WI38 (cell line): Measurements from ENCODE around the gene RFX4.

Experiments
- H3K4me3 ChIP-seq: 2 replicates; pipeline ENCODE4 v1.5.1; 2011; ENCODE audit warnings: low read depth, mild to moderate bottlenecking, control low read depth, low read length
- TF ChIP-seq, protein P1 (sequence below): IDR thresholded peaks from 2 replicates; pipeline ENCODE4 v1.5.1; 2012; ENCODE audit warnings: low read depth, mild to moderate bottlenecking, control low read depth, low read length

Gene RFX4

DNA sequence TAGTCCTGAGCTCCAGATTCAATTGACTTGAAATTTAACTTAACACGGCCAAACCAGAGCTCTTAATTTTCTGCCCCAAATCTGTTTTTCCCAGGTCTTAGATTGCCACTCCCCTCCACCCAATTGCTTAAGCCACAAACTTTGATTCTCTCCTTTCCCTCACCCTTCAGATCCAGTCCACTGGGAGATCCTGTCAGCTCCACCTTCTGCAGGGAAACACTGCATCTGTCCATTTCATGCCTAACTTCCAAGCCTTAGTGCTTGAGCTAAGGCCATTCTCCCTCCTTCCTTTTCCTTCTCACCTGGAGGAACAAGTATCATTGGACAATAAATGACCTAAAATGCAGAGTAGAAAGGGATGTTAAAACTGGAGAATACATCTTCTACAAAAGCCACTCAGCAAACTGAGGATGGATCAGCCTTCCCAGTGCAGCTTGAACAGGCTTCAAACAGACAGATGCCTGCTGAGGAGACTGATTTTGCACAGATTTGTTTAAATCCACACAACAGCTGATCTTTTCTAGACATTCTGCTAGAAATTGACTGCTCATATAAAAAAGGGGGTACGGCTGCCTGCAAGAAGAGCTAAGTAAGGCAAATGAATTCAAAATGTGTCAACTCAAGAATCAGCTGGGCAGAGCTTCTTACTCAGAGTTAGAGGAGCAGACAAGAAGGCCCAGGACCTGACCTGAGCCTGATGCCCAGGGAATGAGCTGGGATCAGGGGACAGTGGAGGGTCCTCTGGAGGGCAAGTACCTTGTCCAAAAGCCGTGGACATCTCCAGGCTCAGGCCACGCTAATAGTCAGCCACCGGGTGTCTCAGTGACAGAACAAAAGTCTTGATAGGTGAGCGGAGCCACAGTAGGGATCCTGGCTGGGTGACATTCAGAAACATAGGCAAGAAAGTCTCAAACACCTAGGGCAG is 110.4 kb downstream of the RFX4 start:
- TF ChIP-seq, protein P1, sequence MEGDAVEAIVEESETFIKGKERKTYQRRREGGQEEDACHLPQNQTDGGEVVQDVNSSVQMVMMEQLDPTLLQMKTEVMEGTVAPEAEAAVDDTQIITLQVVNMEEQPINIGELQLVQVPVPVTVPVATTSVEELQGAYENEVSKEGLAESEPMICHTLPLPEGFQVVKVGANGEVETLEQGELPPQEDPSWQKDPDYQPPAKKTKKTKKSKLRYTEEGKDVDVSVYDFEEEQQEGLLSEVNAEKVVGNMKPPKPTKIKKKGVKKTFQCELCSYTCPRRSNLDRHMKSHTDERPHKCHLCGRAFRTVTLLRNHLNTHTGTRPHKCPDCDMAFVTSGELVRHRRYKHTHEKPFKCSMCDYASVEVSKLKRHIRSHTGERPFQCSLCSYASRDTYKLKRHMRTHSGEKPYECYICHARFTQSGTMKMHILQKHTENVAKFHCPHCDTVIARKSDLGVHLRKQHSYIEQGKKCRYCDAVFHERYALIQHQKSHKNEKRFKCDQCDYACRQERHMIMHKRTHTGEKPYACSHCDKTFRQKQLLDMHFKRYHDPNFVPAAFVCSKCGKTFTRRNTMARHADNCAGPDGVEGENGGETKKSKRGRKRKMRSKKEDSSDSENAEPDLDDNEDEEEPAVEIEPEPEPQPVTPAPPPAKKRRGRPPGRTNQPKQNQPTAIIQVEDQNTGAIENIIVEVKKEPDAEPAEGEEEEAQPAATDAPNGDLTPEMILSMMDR, result no peak
- H3K4me3 ChIP-seq, result no peak overlapping the region

DNA sequence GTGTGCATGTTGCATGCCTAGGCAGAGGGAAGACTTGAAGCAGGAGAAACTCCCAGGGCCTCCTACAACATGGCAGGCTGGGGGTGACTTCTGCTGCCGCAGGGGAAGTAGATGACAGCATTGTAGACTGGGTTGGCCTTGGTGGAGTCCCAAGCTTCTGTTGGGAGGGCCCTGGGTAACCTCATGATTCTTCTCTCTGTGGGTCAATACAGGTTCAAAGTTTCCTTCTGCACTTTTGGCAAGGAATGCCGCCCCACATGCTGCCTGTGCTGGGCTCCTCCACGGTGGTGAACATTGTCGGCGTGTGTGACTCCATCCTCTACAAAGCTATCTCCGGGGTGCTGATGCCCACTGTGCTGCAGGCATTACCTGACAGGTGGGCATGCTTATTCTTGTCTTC is 113.3 kb downstream of the RFX4 start:
- no peak overlapping the region for H3K4me3 ChIP-seq
- TF ChIP-seq, protein P1, result no peak

DNA sequence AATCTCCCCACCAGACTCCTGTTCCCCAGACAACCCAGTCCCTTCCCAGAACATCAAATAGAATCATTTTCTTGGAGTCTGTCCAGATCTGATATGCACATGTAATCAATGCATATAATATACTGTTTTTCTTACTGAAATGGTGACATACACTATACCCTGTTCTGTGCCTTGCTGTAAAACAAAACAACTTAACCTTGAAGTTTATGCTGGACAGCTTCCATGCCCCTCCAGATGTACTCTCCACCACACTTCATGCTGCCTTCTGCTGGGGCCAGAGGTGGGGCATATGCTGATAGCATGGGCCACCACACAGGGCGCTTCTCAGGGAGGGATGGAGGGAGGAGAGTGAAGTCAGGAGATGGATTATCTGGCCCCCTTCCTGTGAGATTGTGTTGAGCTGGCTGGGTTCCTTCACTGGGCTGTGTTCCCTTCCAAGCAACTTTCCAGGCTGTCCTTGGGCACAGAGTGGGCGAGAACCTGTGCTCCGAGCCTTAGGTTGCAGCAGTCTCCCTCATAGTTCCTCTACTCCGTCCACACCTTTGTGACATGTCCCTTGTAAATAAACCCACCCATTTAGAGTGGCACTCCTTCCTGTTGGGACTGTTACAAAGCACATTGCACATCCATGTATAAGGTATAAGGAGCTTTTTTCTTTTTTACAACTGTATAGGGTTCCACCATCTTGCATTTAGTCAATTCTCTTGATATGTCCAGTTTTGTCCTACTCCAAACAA is 114.0 kb downstream of the RFX4 start:
- TF ChIP-seq, protein P1, result no peak
- H3K4me3 ChIP-seq, result no peak overlapping the region

DNA sequence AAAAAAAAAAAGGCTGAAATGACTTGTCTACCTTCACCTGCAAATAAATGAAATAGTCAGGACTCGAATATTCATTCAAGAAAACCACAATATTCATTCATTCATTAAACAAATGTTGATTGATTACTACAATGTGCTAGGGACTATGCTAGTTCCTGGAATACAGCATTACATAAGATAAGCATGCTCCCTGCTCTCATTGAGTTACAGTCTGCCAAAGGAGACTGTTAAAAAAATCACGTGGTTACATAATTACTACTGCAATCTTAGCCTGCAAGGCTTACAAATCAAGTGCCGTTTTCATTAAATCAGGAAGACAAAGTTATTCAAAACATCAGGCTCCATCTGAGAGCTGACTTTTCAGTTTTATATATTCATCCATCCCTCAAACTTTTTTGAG is 121.3 kb downstream of the RFX4 start:
- no peak overlapping the region for H3K4me3 ChIP-seq
- TF ChIP-seq, protein P1, result no peak

DNA sequence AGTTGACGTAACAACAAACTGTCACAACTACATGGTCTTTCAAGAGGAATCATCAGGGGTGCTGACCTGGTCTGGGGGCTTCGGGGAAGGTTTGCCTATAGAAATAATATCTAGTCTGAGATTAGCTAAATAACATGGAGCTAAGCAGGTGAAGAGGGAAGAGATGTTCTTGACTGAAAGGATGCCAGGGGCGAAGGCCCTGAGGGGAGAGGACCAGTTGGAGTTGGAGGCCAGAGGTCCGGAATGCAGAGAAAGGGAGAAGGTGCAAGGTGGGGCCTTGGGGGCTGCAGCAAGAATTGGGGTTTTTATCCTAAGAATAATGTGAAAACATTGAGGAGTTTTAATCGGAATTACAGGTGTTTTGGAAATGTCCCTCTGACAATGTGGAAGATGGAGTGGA is 123.2 kb downstream of the RFX4 start:
- H3K4me3 ChIP-seq, result no peak overlapping the region
- TF ChIP-seq, protein P1, result no peak

DNA sequence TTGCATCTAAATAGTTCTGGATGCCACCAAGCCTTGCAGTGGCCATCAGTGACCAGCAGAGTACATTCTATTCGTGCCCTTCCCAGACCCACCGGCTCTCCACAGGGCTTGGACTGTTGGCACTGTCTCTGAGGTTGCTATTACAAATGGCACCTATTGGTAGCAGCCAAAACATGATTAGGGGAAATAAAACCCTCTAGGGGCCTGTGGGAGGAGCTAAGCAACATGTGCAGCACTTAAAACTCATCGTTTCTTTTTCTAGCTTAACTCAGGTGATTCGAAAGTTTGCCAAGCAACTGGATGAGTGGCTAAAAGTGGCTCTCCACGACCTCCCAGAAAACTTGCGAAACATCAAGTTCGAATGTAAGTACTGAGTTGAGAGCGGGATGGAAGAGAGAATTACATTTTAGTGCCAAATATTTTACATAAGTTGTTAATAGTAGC is 126.3 kb downstream of the RFX4 start:
- TF ChIP-seq, protein P1, result no peak
- H3K4me3 ChIP-seq, result no peak overlapping the region
